Liver (tissue), 9 donors: Measurements from ENCODE around the gene ROR1. TPM values are rescaled to one million over a fixed set of nuclear protein-coding genes. Genes with fewer than 3 reads are reported as not detected.

Source experiments
- DNase-seq: peaks from one replicate; pipeline ENCODE4 v3.0.0-alpha.2; 2017; ENCODE audit warnings: low spot score
- H3K27ac ChIP-seq, 2 donors: one replicate each; pipeline ENCODE4 v1.7.0; 2013; ENCODE audit warnings: inconsistent platforms in 2 of 2, low read length in 2 of 2, control low read depth in 1 of 2, low read depth in 1 of 2, mild to moderate bottlenecking in 1 of 2
- H3K27me3 ChIP-seq, 4 donors: one replicate each; pipeline versions ENCODE4 v1.6.1 to v1.7.0; 2013; ENCODE audit warnings: low read length in 3 of 4, inconsistent platforms in 1 of 4, mild to moderate bottlenecking in 1 of 4, moderate library complexity in 1 of 4; ENCODE audit not compliant: control insufficient read depth in 4 of 4, insufficient read depth in 4 of 4
- H3K36me3 ChIP-seq, 4 donors: one replicate each; pipeline versions ENCODE4 v1.6.1 to v1.7.0; 2013; ENCODE audit warnings: low read length in 3 of 4, mild to moderate bottlenecking in 3 of 4, low read depth in 1 of 4, moderate library complexity in 1 of 4; ENCODE audit not compliant: control insufficient read depth in 4 of 4, insufficient read depth in 3 of 4
- H3K4me1 ChIP-seq, 4 donors: one replicate each; pipeline versions ENCODE4 v1.6.1 to v1.7.0; 2013; ENCODE audit warnings: low read length in 3 of 4, mild to moderate bottlenecking in 3 of 4, moderate library complexity in 1 of 4; ENCODE audit not compliant: control insufficient read depth in 4 of 4, insufficient read depth in 4 of 4
- H3K4me3 ChIP-seq, 3 donors: one replicate each; pipeline versions ENCODE4 v1.6.1 to v1.7.0; 2013; ENCODE audit warnings: low read length in 3 of 3, control low read depth in 1 of 3, low read depth in 1 of 3, mild to moderate bottlenecking in 1 of 3
- H3K9ac ChIP-seq, 2 donors: one replicate each; pipeline ENCODE4 v1.7.0; 2013; ENCODE audit warnings: low read length in 2 of 2, mild to moderate bottlenecking in 2 of 2, moderate library complexity in 2 of 2, control low read depth in 1 of 2, low read depth in 1 of 2
- H3K9me3 ChIP-seq, 4 donors: one replicate each; pipeline versions ENCODE4 v1.6.1 to v1.7.0; 2013; ENCODE audit warnings: low read length in 3 of 4; ENCODE audit not compliant: control insufficient read depth in 4 of 4
- ATF3 ChIP-seq: IDR thresholded peaks from 2 replicates; pipeline ENCODE4 v1.6.1; 2016; ENCODE audit warnings: antibody characterized with exemption
- EGR1 ChIP-seq, 2 donors: IDR thresholded peaks; 2 replicates each; pipeline ENCODE4 v1.6.1; 2016 to 2018; ENCODE audit warnings: antibody characterized with exemption in 2 of 2, low read depth in 2 of 2
- FOXA1 ChIP-seq: IDR thresholded peaks from 2 replicates; pipeline ENCODE4 v1.6.1; 2016; ENCODE audit warnings: antibody characterized with exemption
- FOXA2 ChIP-seq: IDR thresholded peaks from 2 replicates; pipeline ENCODE4 v1.6.1; 2016; ENCODE audit warnings: antibody characterized with exemption
- GABPA ChIP-seq, 2 donors: IDR thresholded peaks in 1 of 2; conservative IDR thresholded peaks in 1 of 2; 2 replicates each; pipeline ENCODE4 v1.6.1; 2016; ENCODE audit warnings: antibody characterized with exemption in 2 of 2, mild to moderate bottlenecking in 1 of 2, moderate library complexity in 1 of 2
- HNF4A ChIP-seq, 2 donors: conservative IDR thresholded peaks; 2 replicates each; pipeline ENCODE4 v1.6.1; 2016; ENCODE audit warnings: antibody characterized with exemption in 2 of 2, mild to moderate bottlenecking in 2 of 2
- HNF4G ChIP-seq: IDR thresholded peaks from 2 replicates; pipeline ENCODE4 v1.6.1; 2016; ENCODE audit warnings: antibody characterized with exemption
- JUND ChIP-seq, 2 donors: IDR thresholded peaks; 2 replicates each; pipeline ENCODE4 v1.6.1; 2016; ENCODE audit warnings: antibody characterized with exemption in 2 of 2
- MAX ChIP-seq: IDR thresholded peaks from 2 replicates; pipeline ENCODE4 v1.6.1; 2016; ENCODE audit warnings: antibody characterized with exemption
- NR2F2 ChIP-seq: IDR thresholded peaks from 2 replicates; pipeline ENCODE4 v1.6.1; 2016; ENCODE audit warnings: antibody characterized with exemption
- RAD21 ChIP-seq, 2 donors: IDR thresholded peaks; 2 replicates each; pipeline ENCODE4 v1.6.1; 2016; ENCODE audit warnings: antibody characterized with exemption in 2 of 2, mild to moderate bottlenecking in 2 of 2
- REST ChIP-seq: IDR thresholded peaks from 2 replicates; pipeline ENCODE4 v1.6.1; 2016; ENCODE audit warnings: antibody characterized with exemption, mild to moderate bottlenecking
- RXRA ChIP-seq, 2 donors: IDR thresholded peaks; 2 replicates each; pipeline ENCODE4 v1.6.1; 2017 to 2018; ENCODE audit warnings: antibody characterized with exemption in 2 of 2, mild to moderate bottlenecking in 1 of 2
- SP1 ChIP-seq: IDR thresholded peaks from 2 replicates; pipeline ENCODE4 v1.6.1; 2018; ENCODE audit warnings: antibody characterized with exemption, mild to moderate bottlenecking
- TAF1 ChIP-seq: conservative IDR thresholded peaks from 2 replicates; pipeline ENCODE4 v1.6.1; 2016; ENCODE audit warnings: antibody characterized with exemption, mild to moderate bottlenecking
- YY1 ChIP-seq: IDR thresholded peaks from 2 replicates; pipeline ENCODE4 v1.6.1; 2016; ENCODE audit warnings: antibody characterized with exemption, mild to moderate bottlenecking
- WGBS: extraction: QIAGEN DNeasy Blood & Tissue Kit; methylation state at CpG from one replicate; pipeline ENCODE4 v1.1.7; 2013; 5-methylcytosine and 5-hydroxymethylcytosine counted together
- polyA plus RNA-seq, 2 donors: library from polyadenylated mRNA; stranded (reverse) in 1 of 2; unstranded in 1 of 2; fragments of 200-250 nt in 1 of 2; fragments of >200 nt in 1 of 2; fragmentation: Nextera tagmentation in 1 of 2; extraction: Ambion mirVana in 1 of 2; gene quantifications; one replicate each; pipeline versions ENCODE4 v1.2.1 to v1.2.3, GENCODE V29; 2013 to 2015
- total RNA-seq, 2 donors: library from RNA; depleted of rRNA; stranded (reverse); fragments of >200 nt; gene quantifications; one replicate each; pipeline ENCODE4 v1.2.3, GENCODE V29; 2014
- TF ChIP-seq, protein P1 (sequence below): fragments of 150-350 bp; IDR thresholded peaks from 2 replicates; pipeline ENCODE4 v1.5.1; 2017; ENCODE audit warnings: improper control_type of control experiment, low read depth, low read length; ENCODE audit not compliant: missing input control
- donor health status: healthy.
- donor health status: healthy.
- donor health status: healthy.
- donor health status: healthy.
- donor health status: healthy.

The ROR1 gene
- total and polyA plus RNA-seq, 4 donors: 0.15 to 0.98 (median 0.37) TPM

DNA sequence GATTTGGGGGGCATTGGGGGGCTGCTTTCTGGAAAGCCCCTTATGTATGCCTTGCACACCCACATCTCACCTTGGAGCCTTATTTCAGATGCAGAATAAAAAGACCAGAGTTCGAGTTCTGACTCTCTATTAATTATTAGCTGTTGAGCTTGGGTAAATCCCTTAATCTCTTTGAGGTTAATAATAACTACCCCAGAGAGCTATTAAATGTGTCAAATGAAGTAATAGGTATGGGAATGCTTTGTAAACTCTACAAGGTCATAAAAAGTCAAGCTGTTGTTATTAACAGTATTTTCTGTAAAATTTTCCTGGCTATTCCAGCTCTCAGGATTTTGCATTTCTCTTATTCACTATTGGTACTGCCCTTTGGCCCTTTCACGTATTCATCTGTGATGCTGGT lies 122.9 kb downstream of the ROR1 start (continued):
- TF ChIP-seq FOXA1: no peak
- no peak for TF ChIP-seq GABPA (IDR thresholded peaks at IDR 0.05 in 1 of 2, conservative IDR thresholded peaks at IDR 0.05 in 1 of 2)
- no peak for TF ChIP-seq FOXA2
- no peak for TF ChIP-seq TAF1
- no peak for TF ChIP-seq EGR1 (IDR thresholded peaks at IDR 0.05; ENCODE audit: low read depth in 2 of 2)

- WGBS: 89% methylated on average over 6 of the region's 6 CpGs
- Histone ChIP-seq H3K4me3 (no peak overlapping the region), H3K9me3 (peaks cover 0 to 3% (median 1%) of the 10 kb centered on the region in 4 donors), H3K27ac (no peak overlapping the region), H3K36me3 (no peaks in the 10 kb centered on the region), H3K4me1 (peaks cover 0 to 2% (median 0%) of the 10 kb centered on the region in 4 donors), H3K9ac (no peak overlapping the region), H3K27me3 (no peaks in the 10 kb centered on the region)
- TF ChIP-seq RXRA (IDR thresholded peaks at IDR 0.05): no peak
- no peak for TF ChIP-seq JUND (IDR thresholded peaks at IDR 0.05)
- no peak for TF ChIP-seq HNF4G
- TF ChIP-seq, protein P1, sequence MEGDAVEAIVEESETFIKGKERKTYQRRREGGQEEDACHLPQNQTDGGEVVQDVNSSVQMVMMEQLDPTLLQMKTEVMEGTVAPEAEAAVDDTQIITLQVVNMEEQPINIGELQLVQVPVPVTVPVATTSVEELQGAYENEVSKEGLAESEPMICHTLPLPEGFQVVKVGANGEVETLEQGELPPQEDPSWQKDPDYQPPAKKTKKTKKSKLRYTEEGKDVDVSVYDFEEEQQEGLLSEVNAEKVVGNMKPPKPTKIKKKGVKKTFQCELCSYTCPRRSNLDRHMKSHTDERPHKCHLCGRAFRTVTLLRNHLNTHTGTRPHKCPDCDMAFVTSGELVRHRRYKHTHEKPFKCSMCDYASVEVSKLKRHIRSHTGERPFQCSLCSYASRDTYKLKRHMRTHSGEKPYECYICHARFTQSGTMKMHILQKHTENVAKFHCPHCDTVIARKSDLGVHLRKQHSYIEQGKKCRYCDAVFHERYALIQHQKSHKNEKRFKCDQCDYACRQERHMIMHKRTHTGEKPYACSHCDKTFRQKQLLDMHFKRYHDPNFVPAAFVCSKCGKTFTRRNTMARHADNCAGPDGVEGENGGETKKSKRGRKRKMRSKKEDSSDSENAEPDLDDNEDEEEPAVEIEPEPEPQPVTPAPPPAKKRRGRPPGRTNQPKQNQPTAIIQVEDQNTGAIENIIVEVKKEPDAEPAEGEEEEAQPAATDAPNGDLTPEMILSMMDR: no peak
- no peak for DNase-seq
Observed at GRCh38 chr1:63898428-63899196, 124.8 kb downstream of the ROR1 start.

DNA sequence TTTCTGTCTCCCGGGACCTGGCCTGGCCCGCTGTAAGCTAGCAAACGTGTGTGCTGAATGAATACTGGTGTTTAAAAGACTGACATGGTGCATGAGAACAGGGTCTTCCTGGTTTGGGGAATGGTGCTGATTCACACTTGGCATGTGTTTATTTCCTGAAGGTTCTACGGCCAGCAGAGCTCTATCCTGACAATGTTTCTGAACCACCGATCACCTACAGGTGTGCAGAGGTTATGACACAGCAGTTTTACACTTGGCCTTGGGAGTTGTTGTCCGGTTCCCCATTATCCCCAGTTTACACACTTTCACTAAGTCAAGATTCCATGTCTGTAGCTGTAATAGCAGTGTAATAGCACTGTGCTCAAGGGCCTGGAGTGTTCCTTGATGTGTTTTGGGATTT lies 127.3 kb downstream of the ROR1 start:
- H3K4me3 ChIP-seq: no peak overlapping the region
- no peak overlapping the region for H3K27ac ChIP-seq
- H3K4me1 ChIP-seq: no peaks in the 10 kb centered on the region
- H3K36me3 ChIP-seq: no peaks in the 10 kb centered on the region
- WGBS: 93% methylated on average over 6 of the region's 6 CpGs
- H3K9ac ChIP-seq: no peak overlapping the region
- H3K27me3 ChIP-seq: no peaks in the 10 kb centered on the region
- no peak for DNase-seq
- H3K9me3 ChIP-seq: peaks cover 0 to 3% (median 1%) of the 10 kb centered on the region in 4 donors
- TF ChIP-seq, protein P1: no peak
- TF ChIP-seq HNF4A (conservative IDR thresholded peaks at IDR 0.05) (no peak), RAD21 (IDR thresholded peaks at IDR 0.05) (no peak), SP1 (no peak), RXRA (IDR thresholded peaks at IDR 0.05) (no peak), FOXA2 (no peak), NR2F2 (no peak), FOXA1 (no peak), YY1 (no peak), GABPA (IDR thresholded peaks at IDR 0.05 in 1 of 2, conservative IDR thresholded peaks at IDR 0.05 in 1 of 2) (no peak), REST (no peak), JUND (IDR thresholded peaks at IDR 0.05) (no peak), MAX (no peak), ATF3 (no peak), TAF1 (no peak)
